Mesodermal cell (in vitro differentiated cells): Measurements from ENCODE around the gene MAPT.

Experiments
- H3K27ac ChIP-seq: 2 replicates; pipeline ENCODE4 v1.7.0; 2013; ENCODE audit warnings: mild to moderate bottlenecking, low read depth, low read length, moderate library complexity; ENCODE audit not compliant: severe bottlenecking
- H3K36me3 ChIP-seq: 2 replicates; pipeline ENCODE4 v1.7.1; 2013; ENCODE audit warnings: mild to moderate bottlenecking, low read length, moderate library complexity; ENCODE audit not compliant: control insufficient read depth, insufficient read depth
- H3K4me1 ChIP-seq: one replicate; pipeline ENCODE4 v1.7.1; 2013; ENCODE audit warnings: mild to moderate bottlenecking, low read length; ENCODE audit not compliant: insufficient read depth, control insufficient read depth, poor library complexity, severe bottlenecking
- H3K4me3 ChIP-seq: 2 replicates; pipeline ENCODE4 v1.7.0; 2013; ENCODE audit warnings: low read length, control low read depth, mild to moderate bottlenecking; ENCODE audit not compliant: insufficient read depth, poor library complexity, severe bottlenecking; ENCODE audit errors: extremely low read depth
- H3K9me3 ChIP-seq: 2 replicates; pipeline ENCODE4 v1.7.1; 2013; ENCODE audit warnings: mild to moderate bottlenecking, low read length, moderate library complexity; ENCODE audit not compliant: control insufficient read depth
- WGBS, 2 experiments: methylation state at CpG; one replicate each; pipeline ENCODE4 v1.1.5; 2013; ENCODE audit warnings: missing lambda C conversion rate in 2 of 2; ENCODE audit not compliant: insufficient coverage in 2 of 2; 5-methylcytosine and 5-hydroxymethylcytosine counted together

The MAPT gene

DNA sequence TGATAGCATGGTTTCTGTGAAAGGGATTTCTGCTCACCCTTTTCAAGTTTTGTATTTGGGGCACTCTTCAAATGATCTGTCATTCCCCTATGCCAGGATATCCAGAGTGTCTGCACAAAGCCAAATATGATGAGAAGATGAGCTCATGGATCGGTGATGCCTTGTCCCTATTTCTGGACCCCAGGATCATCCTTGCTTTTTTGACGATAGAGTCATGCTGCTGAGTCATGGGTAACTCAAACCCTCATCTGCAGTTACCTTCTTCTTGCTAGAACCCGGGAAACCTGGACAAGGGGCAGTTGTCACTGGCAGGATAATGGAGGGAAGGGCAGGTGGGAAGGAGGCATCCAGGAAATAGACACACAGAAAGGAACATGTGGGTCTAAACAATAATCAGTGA, 17.8 kb upstream of the MAPT start:
- no peak overlapping the region for H3K27ac ChIP-seq
- WGBS, 2 experiments = 80 to 96% methylated on average over 2 to 3 of the region's 3 CpGs

DNA sequence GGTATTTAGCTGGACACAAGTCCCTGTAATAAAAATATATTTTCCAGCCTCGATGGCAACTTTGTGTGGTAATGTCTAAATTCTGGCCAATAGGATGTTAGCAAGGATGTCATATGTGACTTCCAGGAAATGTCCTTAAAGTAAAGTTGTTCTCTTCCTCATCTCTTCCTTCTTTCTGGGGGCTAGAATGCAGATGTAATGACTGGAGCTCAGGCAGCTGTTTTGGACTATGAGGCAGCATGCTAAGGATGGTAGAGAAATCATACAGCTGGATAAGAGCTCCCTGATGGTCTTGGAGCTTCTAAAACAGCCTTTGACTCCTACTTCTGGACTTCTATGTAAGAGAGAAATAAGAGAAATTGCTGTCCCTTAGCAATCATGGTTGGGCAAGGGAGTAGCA, 16.9 kb upstream of the MAPT start:
- no peaks in the 10 kb centered on the region for H3K9me3 ChIP-seq
- peaks cover 4% of the 10 kb centered on the region for H3K4me1 ChIP-seq
- H3K27ac ChIP-seq = no peak overlapping the region
- H3K4me3 ChIP-seq = no peak overlapping the region
- no CpG with 5 or more reads among the region's 1 CpG for WGBS, 2 experiments
- H3K36me3 ChIP-seq = no peaks in the 10 kb centered on the region

More for the DNA sequence above, 17.8 kb upstream of the MAPT start:
- Histone ChIP-seq H3K4me3 (no peak overlapping the region), H3K36me3 (no peaks in the 10 kb centered on the region), H3K4me1 (peaks cover 4% of the 10 kb centered on the region), H3K9me3 (no peaks in the 10 kb centered on the region)

DNA sequence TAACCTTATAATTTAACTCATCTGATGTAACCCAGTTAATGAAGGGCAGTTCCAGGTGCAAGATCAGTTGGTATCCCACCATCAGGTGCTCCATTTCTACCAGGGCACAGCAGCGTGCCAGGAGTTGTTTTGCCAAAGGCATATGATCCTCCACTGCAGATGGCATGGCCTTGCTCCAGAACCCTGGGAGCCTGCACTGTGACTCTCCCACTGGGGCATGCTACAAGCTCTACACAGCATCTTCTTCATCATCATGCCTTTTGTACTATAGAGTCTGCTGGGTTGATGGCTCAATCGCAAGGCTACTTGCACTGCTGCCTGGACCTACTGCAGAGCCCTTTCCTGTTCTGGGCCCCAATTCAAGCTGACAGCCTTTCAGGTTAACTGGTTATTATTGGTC, 11.3 kb upstream of the MAPT start:
- Histone ChIP-seq H3K27ac (no peak overlapping the region), H3K36me3 (no peaks in the 10 kb centered on the region), H3K4me1 (no peaks in the 10 kb centered on the region), H3K4me3 (no peak overlapping the region), H3K9me3 (no peaks in the 10 kb centered on the region)
- WGBS, 2 experiments = 100% methylated on average over 2 of the region's 2 CpGs

DNA sequence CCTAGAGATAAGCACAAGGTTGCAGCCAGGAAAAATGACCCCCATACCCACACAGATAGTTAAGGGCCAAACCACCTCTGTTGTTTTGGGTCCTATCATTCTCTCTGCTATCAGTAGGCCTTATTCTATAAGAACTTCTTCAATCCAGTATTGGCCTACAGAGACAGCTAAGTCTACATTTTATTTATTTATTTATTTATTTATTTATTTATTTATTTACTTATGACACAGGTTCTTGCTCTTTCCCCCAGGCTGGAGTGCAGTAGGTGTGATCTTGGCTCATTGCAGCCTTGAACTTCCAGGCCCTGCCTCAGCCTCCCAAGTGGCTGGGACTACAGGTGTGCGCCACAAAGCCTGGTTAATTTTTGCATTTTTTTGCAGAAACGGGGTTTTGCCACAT, 7.5 kb upstream of the MAPT start:
- Histone ChIP-seq H3K4me3 (no peak overlapping the region), H3K27ac (no peak overlapping the region), H3K4me1 (no peaks in the 10 kb centered on the region), H3K36me3 (no peaks in the 10 kb centered on the region), H3K9me3 (no peaks in the 10 kb centered on the region)
- WGBS, 2 experiments = 82 to 90% methylated on average over 2 of the region's 2 CpGs

DNA sequence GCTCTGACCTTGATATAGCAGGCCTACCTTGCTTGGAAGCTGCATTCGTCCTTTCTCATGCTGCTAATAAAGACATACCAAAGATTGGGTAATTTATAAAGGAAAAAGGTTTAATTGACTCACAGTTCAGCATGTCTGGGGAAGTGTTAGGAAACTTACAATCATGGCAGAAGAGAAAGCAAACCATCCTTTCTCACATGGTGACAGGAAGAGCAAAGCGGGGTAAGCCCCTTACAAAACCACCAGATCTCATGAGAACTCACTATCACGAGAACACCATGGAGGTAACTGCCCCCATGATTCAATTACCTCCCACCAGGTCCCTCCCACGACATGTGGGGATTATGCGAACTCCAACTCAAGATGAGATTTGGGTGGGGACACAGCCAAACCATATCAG, 6.0 kb upstream of the MAPT start:
- Histone ChIP-seq H3K9me3 (no peaks in the 10 kb centered on the region), H3K4me3 (no peak overlapping the region), H3K4me1 (no peaks in the 10 kb centered on the region), H3K36me3 (no peaks in the 10 kb centered on the region), H3K27ac (no peak overlapping the region)
- WGBS, 2 experiments = 33 to 50% methylated on average over 2 to 3 of the region's 5 CpGs

DNA sequence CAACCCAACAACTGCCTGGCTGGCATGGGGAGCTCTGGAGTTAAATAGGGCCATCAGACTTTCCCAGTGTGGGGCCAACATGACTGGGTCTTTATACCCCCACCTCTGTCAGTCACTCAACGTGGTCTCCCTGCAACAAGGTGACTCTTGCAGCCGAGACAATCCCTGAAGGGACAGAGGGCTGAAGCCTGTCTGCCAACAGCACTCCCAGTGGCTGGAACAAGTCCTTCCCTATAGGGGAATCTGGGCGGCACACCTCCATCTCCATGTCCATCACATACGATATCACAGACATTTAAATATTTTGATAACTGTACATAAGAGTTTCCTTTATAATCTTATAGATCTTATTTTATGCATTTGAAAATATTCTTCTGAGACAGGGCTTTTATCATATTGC, 4.8 kb upstream of the MAPT start:
- peaks cover 1% of the 10 kb centered on the region for H3K4me1 ChIP-seq
- WGBS, 2 experiments = 20 to 33% methylated on average over 2 of the region's 4 CpGs
- no peak overlapping the region for H3K27ac ChIP-seq
- H3K9me3 ChIP-seq = no peaks in the 10 kb centered on the region
- H3K36me3 ChIP-seq = no peaks in the 10 kb centered on the region
- no peak overlapping the region for H3K4me3 ChIP-seq

DNA sequence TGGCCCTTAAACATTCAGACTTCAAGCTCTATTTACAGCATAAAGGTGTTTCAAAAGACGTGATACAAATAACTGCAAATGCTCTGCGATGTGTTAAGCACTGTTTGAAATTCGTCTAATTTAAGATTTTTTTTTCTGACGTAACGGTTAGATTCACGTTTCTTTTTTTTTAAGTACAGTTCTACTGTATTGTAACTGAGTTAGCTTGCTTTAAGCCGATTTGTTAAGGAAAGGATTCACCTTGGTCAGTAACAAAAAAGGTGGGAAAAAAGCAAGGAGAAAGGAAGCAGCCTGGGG, 681 bp upstream of the MAPT start:
- Histone ChIP-seq H3K9me3 (no peaks in the 10 kb centered on the region), H3K4me3 (peak overlapping the region; percentile 57), H3K4me1 (peaks cover 21% of the 10 kb centered on the region), H3K36me3 (no peaks in the 10 kb centered on the region), H3K27ac (no peak overlapping the region)
- WGBS, 2 experiments = 78 to 86% methylated on average over 7 of the region's 7 CpGs

DNA sequence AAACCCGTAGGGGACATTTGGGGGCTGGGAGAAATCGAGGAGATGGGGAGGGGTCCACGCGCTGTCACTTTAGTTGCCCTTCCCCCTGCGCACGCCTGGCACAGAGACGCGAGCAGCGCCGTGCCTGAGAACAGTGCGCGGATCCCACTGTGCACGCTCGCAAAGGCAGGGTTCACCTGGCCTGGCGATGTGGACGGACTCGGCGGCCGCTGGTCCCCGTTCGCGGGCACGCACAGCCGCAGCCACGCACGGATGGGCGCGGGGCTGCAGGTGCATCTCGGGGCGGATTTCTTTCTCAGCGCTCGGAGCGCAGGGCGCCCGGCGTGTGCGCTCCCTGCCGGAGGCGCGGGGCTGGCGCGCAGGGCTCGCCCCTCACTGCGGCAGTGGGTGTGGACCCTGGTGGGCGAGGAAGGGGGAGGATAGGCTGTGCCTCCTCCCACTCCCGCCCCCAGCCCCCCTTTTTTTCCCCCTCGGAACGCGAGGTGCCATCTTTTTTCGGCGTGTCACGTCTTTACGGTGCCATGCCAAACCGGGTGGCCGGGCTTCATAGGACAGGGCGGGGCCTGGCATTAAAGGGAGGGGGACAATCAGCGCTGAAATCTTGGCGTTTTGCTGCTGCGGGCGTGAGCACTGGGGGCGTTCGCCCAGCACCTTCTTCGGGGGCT, 1.1 kb downstream of the MAPT start:
- peak overlapping the region; percentile 57 for H3K4me3 ChIP-seq
- no peaks in the 10 kb centered on the region for H3K9me3 ChIP-seq
- peaks cover 21% of the 10 kb centered on the region for H3K4me1 ChIP-seq
- H3K36me3 ChIP-seq = no peaks in the 10 kb centered on the region
- WGBS, 2 experiments = 1 to 2% methylated on average over 22 to 35 of the region's 63 CpGs
- no peak overlapping the region for H3K27ac ChIP-seq

DNA sequence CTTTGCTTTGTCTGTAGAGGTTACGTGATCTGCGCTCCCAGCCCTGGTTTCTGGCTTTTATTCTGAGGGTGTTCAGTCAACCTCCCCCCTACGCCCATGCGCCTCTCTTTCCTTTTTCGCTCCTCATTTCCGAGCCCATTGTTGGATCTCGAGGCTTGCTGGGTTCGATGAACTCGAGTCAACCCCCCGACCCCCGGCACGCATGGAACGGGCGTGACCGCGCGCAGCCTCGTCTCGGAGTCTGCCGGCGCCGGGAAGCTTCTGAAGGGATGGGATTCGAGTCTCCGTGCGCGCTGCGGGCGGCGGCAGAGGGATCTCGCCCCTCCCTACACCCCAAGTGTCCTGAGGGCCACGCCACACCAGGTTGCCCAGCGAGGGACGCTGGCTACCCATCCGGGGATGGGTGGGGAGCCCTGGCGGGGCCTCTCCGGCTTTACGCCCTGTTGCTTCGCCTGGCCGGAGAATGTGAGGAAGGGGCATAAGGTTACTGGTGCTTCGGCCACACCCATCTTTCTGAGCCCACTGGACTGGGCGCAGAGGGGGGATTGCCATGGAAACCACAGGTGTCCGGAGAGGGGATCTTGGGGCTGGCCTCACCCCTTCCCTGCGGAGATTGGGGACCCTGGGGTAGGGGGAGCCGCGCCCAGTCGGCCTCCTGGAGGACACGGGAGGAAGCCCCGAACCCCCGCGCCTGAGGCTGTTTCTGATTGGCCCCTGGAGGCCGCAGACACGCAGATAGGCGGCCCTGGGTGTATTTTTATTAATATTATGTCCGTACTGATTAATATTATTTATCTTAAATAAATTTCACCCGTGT, 1.8 kb downstream of the MAPT start:
- WGBS, 2 experiments = 11 to 13% methylated on average over 32 to 35 of the region's 55 CpGs
- H3K36me3 ChIP-seq = no peaks in the 10 kb centered on the region
- H3K4me1 ChIP-seq = peaks cover 21% of the 10 kb centered on the region
- H3K27ac ChIP-seq = no peak overlapping the region
- H3K9me3 ChIP-seq = no peaks in the 10 kb centered on the region
- H3K4me3 ChIP-seq = peak overlapping the region; percentile 57

DNA sequence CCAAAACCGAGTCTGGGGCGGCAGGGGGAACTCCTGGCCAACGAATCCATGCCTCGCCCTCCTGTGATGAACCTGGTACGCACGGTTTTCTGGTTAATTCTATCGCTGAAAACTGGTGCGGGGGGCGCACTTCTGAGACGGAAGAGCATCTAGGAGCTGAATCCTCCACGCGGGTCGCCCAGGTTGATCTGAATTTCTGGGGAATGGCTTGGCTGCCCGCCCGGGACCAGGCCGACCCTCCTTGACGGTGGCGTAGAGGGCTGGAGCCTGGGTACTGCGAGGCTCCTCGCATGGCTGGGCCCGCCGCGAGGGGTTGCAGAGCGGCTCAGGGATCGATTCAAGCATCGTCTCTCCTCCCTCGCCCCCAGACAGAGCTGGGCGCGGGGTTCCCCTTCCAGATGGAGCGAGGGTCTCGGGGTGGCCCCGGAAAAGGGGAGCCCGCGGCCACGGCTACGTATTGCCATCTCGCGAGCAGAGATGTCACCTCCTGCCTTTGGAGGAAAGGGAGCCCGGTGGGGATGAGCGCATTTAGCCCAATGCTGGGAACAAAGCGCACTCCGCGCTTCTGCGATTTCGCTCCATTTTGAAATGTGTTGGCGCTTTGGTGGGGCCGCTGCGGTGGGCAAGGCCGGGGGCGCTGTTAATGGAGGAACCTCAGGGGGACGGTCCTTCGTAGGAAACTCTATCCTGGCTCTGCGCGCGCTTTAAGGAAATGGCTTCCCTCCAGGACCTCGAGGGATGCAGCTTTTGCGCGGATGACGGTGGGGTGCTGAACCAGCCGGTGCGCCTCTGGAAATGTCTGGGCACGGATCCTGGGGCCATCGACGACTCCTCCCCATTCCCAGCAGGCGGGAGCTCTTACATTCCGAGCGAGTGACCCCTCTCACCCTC, 2.7 kb downstream of the MAPT start:
- Histone ChIP-seq H3K4me1 (peaks cover 21% of the 10 kb centered on the region), H3K36me3 (no peaks in the 10 kb centered on the region), H3K27ac (no peak overlapping the region), H3K4me3 (peak overlapping the region; percentile 1), H3K9me3 (no peaks in the 10 kb centered on the region)
- 2 to 3% methylated on average over 51 to 56 of the region's 67 CpGs for WGBS, 2 experiments
